Memory B cell (primary cell): ENCODE results near the gene RBM18.
A peak's percentile ranks its signal among the peaks of the same experiment; 100 is the strongest.

Source experiments
- ATAC-seq: fragments of 150-1000 bp; cut with Tn5 transposase; 2 replicates; pipeline ENCODE4 v1.10.0; 2021; ENCODE audit warnings: low read depth, mild to moderate bottlenecking, moderate library complexity
- DNase-seq, 2 donors: peaks; one replicate each; pipeline ENCODE4 v3.0.0; 2022; ENCODE audit warnings: low spot score in 2 of 2
- H3K27ac Mint-ChIP-seq: one replicate; pipeline ENCODE4 v1.8.0; 2022; ENCODE audit warnings: mild to moderate bottlenecking, moderate library complexity, mixed read lengths
- H3K27me3 Mint-ChIP-seq: one replicate; pipeline ENCODE4 v1.8.0; 2022; ENCODE audit warnings: mixed read lengths
- H3K36me3 Mint-ChIP-seq: one replicate; pipeline ENCODE4 v1.8.0; 2022; ENCODE audit warnings: mild to moderate bottlenecking, mixed read lengths
- H3K4me1 Mint-ChIP-seq: one replicate; pipeline ENCODE4 v1.8.0; 2022; ENCODE audit warnings: mixed read lengths
- H3K4me3 Mint-ChIP-seq: one replicate; pipeline ENCODE4 v1.8.0; 2022; ENCODE audit warnings: mild to moderate bottlenecking, moderate library complexity, mixed read lengths
- H3K9me3 Mint-ChIP-seq: one replicate; pipeline ENCODE4 v1.8.0; 2022; ENCODE audit warnings: mixed read lengths

The RBM18 gene

DNA sequence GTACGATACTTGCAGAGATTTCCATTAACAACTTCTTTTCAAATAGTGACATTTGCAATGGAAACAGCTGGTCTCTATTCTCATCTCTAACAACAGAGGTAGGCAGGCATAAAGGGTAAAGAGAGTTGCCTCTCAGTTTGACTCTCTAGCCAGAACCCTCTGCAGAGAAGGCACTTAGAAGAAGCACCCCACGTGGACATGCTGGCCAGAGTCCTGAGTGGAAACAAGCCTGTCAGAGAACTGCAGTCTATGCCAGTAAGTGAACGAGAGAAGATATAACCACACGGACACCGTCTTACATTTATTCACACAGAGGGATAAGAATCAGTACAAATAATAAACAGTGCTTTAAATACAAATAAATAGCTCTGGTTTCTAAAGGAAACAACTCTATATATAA lies 24.9 kb downstream of the RBM18 start:
- H3K4me3 Mint-ChIP-seq = no peak overlapping the region
- H3K36me3 Mint-ChIP-seq = peaks cover 24% of the 10 kb centered on the region
- H3K4me1 Mint-ChIP-seq = no peaks in the 10 kb centered on the region

DNA sequence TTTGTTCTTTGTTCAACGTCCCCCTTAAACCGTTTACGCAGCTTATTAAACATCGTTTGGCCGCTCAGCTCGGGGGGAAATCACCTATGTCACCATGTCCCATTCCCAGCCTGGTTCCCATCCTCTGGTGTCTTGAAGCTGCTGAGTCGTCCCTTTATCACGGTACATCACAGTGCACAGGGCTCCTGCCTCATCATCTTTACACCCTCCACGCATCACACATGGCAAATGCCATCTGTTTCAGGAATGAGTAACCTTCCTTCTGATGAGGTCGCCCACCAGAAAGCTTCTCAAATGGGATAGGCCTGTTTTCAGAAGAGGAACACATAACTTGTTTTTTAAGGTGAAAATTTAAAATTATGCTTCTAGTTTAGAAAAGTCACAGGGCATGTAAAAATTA lies 28.0 kb downstream of the RBM18 start:
- DNase-seq = no peak
- H3K4me1 Mint-ChIP-seq = no peaks in the 10 kb centered on the region
- no peak overlapping the region for H3K27ac Mint-ChIP-seq
- H3K4me3 Mint-ChIP-seq = no peak overlapping the region
- H3K27me3 Mint-ChIP-seq = no peaks in the 10 kb centered on the region
- H3K36me3 Mint-ChIP-seq = peaks cover 11% of the 10 kb centered on the region
- no peak for ATAC-seq
- H3K9me3 Mint-ChIP-seq = no peaks in the 10 kb centered on the region

More for the DNA sequence above, 24.9 kb downstream of the RBM18 start:
- no peak for DNase-seq
- H3K27ac Mint-ChIP-seq = no peak overlapping the region
- no peaks in the 10 kb centered on the region for H3K9me3 Mint-ChIP-seq
- H3K27me3 Mint-ChIP-seq = no peaks in the 10 kb centered on the region
- no peak for ATAC-seq

DNA sequence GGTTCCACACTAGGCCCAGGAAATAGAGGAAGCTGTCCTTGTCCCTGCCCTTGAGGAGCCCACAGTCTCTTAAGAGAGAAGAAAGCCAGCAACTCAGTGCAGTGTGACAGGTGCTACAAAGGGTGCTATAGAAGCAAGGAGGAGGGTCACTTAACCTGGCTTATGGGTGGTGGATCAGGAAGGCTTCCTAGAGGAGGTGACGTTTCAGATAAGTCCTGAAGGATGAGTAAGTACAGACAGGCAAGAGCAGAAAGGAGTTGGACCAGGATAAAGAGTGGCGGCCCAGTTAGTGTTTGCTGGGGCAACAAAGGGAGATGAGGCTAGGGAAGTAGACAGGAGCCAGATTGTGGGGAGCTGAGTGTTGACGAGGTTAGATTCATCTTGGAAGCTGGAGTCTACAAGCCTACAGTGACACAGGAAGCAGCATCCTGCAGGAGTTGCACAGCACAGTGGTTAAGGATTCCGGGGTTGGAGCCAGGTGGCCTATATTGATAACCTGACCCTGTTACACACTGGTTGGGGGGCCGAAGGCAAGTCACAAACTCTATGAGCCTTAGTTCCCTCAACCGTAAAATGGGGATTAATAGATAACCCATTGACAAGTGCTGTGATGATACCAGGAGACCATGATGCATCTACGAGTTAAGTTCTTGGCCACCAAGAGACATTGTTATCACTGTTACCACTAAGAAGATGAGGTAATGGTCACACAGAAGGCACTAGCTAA lies 30.5 kb downstream of the RBM18 start:
- DNase-seq = no peak
- Mint-ChIP-seq H3K27me3 (no peaks in the 10 kb centered on the region), H3K4me1 (no peaks in the 10 kb centered on the region), H3K9me3 (no peaks in the 10 kb centered on the region), H3K4me3 (no peak overlapping the region), H3K27ac (no peak overlapping the region), H3K36me3 (peaks cover 2% of the 10 kb centered on the region)
- no peak for ATAC-seq

DNA sequence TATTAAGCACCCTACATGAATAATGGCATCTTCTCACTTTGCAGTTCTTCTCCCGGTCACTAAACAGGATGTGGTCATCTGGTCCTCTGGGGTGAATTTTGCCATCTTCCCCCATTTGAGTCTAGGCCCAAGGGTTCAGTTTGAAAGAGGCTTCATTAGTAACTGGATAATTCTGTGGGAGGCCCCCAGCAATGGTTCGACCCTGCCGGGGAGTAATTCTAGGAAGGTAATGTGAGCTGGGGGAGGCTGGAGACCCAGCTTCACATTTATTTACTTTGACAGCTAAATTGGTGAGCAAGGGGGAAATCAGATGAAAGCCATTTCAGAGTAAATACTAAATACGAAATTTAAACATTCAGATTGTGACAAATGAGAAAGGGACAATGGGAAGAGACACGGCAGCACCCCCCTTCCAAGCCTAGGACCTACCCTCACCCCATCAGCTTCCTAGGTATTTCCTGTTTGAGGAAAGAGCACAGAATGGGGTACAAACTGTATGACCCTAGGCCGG lies 31.8 kb downstream of the RBM18 start:
- DNase-seq (no peak), ATAC-seq (no peak)
- Mint-ChIP-seq H3K27me3 (no peaks in the 10 kb centered on the region), H3K36me3 (no peaks in the 10 kb centered on the region), H3K4me1 (no peaks in the 10 kb centered on the region), H3K27ac (no peak overlapping the region), H3K9me3 (no peaks in the 10 kb centered on the region), H3K4me3 (no peak overlapping the region)

DNA sequence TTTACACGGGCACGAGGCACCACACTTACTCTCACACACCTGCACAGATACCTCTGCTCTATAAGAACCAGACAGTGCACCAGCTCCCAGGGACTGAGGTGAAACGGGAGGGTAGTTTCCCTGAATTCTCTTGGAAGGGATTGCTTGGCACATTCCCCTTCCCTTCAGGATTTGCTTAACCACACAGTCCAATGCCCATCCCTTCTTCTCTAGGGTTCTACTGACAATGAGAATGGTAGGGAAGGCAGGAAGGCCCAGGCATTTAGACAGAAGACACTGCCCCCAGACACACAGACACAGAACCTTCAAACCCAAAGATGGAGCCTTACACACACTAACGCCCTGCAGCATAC lies 35.2 kb downstream of the RBM18 start:
- Mint-ChIP-seq H3K4me1 (no peaks in the 10 kb centered on the region), H3K4me3 (no peak overlapping the region), H3K36me3 (no peaks in the 10 kb centered on the region), H3K27ac (no peak overlapping the region), H3K9me3 (no peaks in the 10 kb centered on the region), H3K27me3 (peaks cover 14% of the 10 kb centered on the region)
- no peak for ATAC-seq
- no peak for DNase-seq

GRCh38 chr9:122228568-122229484 lies 35.8 kb downstream of the RBM18 start, which contains the start of gene LHX6:
LHX6 (minus strand) TSS chr9:122228957; CDS start chr9:122228740, 217 bp downstream.
- peak; percentile 42 for ATAC-seq
- Mint-ChIP-seq H3K4me1 (no peaks in the 10 kb centered on the region), H3K36me3 (no peaks in the 10 kb centered on the region), H3K27me3 (peaks cover 17% of the 10 kb centered on the region), H3K27ac (no peak within 1 kb of the TSS), H3K9me3 (no peaks in the 10 kb centered on the region), H3K4me3 (peak within 1 kb of the TSS; percentile 77)
- no peak for DNase-seq

DNA sequence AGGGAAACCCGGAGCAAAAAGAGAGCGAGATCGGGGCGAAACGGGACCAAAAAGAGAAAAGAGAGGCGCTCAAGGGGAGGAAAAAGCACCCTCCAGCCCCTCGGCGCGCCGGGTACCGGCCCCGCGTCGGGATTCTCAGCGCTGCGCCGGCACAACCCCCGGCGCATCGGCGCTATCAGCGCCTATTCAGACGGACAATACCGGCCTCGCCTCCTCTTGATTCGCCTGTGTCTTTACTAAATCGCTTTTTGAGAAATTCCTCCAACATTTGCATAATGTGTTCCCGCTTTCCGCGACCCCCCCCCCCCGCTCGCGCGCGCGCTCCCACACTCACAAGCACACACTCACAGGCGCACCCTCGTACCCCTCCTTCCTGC lies 36.5 kb downstream of the RBM18 start:
- Mint-ChIP-seq H3K36me3 (no peaks in the 10 kb centered on the region), H3K27ac (no peak overlapping the region), H3K9me3 (no peaks in the 10 kb centered on the region), H3K27me3 (peaks cover 20% of the 10 kb centered on the region), H3K4me1 (no peaks in the 10 kb centered on the region), H3K4me3 (peak overlapping the region; percentile 77)
- DNase-seq (no peak), ATAC-seq (peak; percentile 10)

GRCh38 chr9:122227575-122227900 lies 37.1 kb downstream of the RBM18 start:
- Mint-ChIP-seq H3K36me3 (no peaks in the 10 kb centered on the region), H3K9me3 (no peaks in the 10 kb centered on the region), H3K27me3 (peaks cover 25% of the 10 kb centered on the region), H3K4me1 (peaks cover 3% of the 10 kb centered on the region), H3K4me3 (peak overlapping the region; percentile 39), H3K27ac (no peak overlapping the region)
- no peak for ATAC-seq
- DNase-seq = no peak

GRCh38 chr9:122226758-122227574 lies 37.7 kb downstream of the RBM18 start:
- no peaks in the 10 kb centered on the region for H3K36me3 Mint-ChIP-seq
- H3K4me3 Mint-ChIP-seq = no peak overlapping the region
- no peak for ATAC-seq
- no peak overlapping the region for H3K27ac Mint-ChIP-seq
- no peak for DNase-seq
- peaks cover 3% of the 10 kb centered on the region for H3K4me1 Mint-ChIP-seq
- H3K9me3 Mint-ChIP-seq = no peaks in the 10 kb centered on the region
- peaks cover 27% of the 10 kb centered on the region for H3K27me3 Mint-ChIP-seq

DNA sequence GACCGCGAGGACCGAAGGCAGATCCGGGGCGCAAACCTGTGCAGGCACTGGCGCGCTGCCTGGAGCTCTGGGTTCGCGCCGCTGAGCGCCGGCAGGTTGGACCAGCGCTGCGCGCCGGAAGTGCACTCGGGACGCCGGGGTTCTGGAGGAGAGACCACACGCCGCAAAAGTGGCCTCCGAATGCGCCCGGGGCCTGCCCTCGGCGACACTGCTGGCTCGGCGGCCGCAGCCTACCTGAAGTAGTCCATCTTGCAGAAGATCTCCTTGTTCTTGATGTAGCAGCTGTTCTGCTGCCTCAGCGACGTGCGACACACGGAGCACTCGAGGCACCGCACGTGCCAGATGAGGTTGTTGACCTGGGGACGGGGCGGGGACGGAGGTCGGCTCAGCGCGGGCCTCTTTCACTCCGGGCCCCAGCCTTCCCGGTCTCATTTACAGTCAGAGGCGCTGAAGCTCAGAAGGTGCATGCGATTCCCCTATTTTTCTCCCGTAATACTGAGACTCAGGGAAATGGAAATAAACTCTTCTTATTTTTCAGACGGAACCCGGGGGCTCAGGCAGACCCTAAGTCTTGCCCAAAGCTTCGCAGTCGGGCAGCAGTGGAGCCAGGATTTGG lies 38.4 kb downstream of the RBM18 start:
- DNase-seq (no peak), ATAC-seq (no peak)
- H3K27me3 Mint-ChIP-seq = peaks cover 33% of the 10 kb centered on the region
- H3K4me1 Mint-ChIP-seq = peaks cover 3% of the 10 kb centered on the region
- no peaks in the 10 kb centered on the region for H3K36me3 Mint-ChIP-seq
- no peaks in the 10 kb centered on the region for H3K9me3 Mint-ChIP-seq
- no peak overlapping the region for H3K27ac Mint-ChIP-seq
- no peak overlapping the region for H3K4me3 Mint-ChIP-seq

- peaks cover 3% of the 10 kb centered on the region for H3K4me1 Mint-ChIP-seq
- no peaks in the 10 kb centered on the region for H3K36me3 Mint-ChIP-seq
- no peaks in the 10 kb centered on the region for H3K9me3 Mint-ChIP-seq
- DNase-seq (no peak), ATAC-seq (no peak)
- H3K27ac Mint-ChIP-seq = no peak overlapping the region
- H3K4me3 Mint-ChIP-seq = no peak overlapping the region
- peaks cover 33% of the 10 kb centered on the region for H3K27me3 Mint-ChIP-seq
These were observed 39.1 kb downstream of the RBM18 start for GRCh38 chr9:122225312-122226141.

- no peak for DNase-seq
- Mint-ChIP-seq H3K4me3 (no peak overlapping the region), H3K27me3 (peaks cover 44% of the 10 kb centered on the region), H3K4me1 (peaks cover 8% of the 10 kb centered on the region), H3K27ac (no peak overlapping the region), H3K9me3 (no peaks in the 10 kb centered on the region), H3K36me3 (no peaks in the 10 kb centered on the region)
- no peak for ATAC-seq
These were observed 41.2 kb downstream of the RBM18 start for GRCh38 chr9:122223435-122223834.

DNA sequence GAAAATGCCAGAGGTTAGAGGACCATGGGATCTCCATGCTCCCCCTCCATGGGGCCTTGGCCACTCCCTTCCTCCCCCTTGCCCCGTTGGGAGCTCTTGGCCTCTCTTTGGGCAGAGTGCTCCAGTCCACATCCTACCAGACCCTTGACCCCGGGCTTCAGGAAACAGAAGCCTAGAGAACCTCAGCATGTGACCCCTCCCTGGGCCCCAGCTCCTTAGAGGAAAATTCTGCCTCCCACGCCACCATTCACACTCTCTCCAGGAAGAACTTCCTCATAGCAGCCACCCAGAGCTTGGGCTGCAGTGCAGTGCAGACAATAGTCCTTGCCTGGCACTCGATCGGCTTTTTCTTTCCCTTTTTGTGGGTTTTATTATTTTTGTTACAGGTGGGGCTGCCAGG lies 41.8 kb downstream of the RBM18 start:
- Mint-ChIP-seq H3K36me3 (no peaks in the 10 kb centered on the region), H3K27me3 (peaks cover 49% of the 10 kb centered on the region), H3K27ac (no peak overlapping the region), H3K4me1 (peaks cover 11% of the 10 kb centered on the region), H3K4me3 (no peak overlapping the region), H3K9me3 (no peaks in the 10 kb centered on the region)
- DNase-seq = no peak
- no peak for ATAC-seq
